Activated CD8-positive, alpha-beta memory T cell treated with anti-CD3 and anti-CD28 coated beads for 1 hour (primary cell): ENCODE measurements around the gene CA11.
"Not testable (repeated sequence)": the region's sequence is repeated elsewhere in the genome, so short reads cannot be mapped to it uniquely, and the experiment has no call there.

Experiments
- DNase-seq, 2 donors: peaks; one replicate each; pipeline ENCODE4 v3.0.0-alpha.2; 2020; ENCODE audit warnings: low read depth in 1 of 2; ENCODE audit errors: extremely low read depth in 1 of 2

Gene CA11

DNA sequence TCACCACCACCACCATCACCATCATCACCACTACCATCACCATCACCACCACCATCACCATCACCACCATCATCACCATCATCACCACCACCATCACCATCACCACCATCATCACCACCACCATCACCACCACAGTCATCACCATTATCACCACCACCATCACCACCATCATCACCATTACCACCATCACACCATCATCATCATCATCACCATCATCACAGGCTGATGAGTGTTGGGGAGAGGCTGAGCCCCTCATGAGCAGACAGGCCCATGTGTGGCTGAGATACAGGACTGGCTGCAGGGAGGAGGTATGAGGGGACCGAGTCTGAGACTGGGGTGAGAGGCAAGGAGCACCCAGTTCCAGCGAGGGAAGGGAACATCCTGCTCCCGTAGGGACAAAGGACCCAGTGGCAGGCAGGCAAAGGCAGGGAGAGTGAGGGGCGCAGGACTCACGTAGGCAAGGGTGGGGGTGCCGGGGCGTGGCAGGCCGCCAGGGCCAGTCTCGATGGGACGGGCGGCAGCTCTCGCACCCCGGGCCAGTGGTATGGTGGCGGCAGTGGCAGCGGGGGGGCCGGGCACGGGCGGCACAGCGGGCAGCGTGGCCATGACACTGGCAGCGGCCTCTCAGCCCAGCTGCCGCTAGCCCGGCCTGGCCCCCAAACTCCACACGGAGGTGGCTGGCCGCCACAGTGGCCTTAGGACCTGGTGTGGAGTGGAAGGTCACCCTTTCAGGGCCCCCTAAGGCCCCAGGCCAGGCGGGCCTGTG, 24.1 kb upstream of the CA11 start:
- no peak for DNase-seq

DNA sequence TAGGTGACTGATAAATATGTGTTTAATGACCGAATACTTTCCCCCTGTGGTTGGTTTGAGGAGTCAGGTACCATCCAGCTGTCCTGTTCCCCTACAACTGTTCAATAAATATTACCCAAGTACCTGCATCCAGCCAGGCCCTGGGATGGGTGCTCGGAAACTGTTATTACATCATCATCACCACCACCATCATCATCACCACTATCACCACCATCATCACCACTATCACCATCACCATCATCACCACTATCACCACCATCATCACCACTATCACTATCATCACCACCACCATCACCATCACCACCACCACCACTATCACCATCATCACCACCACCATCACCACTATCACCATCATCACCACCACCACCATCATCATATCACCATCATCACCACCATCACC, 22.8 kb upstream of the CA11 start:
- DNase-seq: no peak

DNA sequence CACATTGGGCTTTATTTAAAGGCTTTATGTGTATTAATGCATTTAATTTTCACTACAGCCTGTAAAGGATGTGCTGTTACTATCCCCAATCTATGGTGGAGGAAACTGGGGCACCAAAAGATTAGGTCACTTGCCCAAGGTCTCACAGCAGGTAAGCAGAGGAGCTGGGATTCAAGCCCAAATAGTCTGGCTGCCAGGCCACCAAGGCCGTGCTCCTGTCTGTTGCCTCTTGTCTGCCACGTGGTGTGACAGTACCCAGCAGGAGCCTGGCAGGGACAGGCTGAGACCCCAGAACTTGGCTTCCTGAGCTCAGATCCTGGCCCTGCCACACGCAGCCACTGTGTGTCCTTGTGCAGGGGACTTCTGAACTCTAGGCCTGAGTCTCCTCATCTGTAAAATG, 22.3 kb upstream of the CA11 start:
- DNase-seq: no peak

DNA sequence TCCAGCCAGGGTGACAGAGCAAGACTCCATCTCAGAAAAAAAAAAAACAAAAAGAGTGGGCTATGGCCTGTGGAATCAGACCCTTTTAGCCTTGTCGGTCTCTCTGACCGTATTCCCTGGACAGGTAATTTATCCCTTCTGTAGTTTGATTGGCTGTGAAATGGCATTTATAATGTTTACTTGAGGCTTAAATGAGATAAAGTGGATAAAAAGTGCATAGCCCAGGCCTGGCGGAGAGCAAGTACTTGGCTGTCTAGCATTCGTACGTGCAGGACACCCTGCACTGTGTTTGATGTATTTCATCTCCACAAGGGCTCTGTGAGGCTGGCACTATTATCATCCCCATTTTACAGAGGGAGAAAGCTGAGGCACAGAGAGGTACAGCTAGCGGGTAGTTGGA, 19.8 kb upstream of the CA11 start:
- DNase-seq: no peak

DNA sequence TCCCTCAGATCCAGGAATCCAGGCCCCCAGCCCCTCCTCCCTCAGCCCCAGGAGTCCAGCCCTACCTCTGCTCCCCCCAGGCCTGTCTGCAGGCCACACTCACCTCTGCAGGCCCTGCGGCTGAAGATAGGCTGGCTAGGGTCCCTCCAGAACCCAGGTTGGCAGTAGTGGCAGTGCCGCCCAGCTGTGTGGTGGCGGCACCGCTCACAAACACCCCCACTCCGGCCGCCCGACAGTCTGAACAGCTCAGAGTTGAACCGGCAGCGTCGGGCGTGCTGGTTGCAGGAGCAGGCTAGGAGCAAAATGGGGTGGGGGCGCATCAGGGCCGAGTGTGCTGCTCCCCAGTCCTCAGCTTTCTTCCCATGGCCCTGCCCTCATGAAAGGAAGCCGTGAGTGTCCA, 18.5 kb upstream of the CA11 start:
- DNase-seq: no peak

DNA sequence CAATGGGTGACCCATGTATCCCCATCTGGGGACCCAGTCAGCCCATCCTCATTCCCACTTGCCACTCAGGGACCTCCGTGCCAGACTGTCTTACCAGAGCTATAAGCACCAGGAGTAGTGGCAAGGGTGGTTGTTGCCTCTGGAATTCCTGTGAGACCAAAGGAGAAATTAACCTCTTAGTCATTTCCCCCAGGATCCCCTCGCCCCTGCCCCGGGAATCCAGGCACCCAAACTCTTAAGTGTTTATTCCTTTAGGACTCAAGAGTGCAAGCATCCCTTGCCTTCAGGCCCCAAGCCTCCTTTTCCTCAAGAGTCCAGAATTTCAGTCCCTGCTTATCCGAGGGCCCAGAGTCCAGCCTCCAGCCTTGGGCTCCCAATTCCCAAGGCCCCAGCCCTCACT, 17.7 kb upstream of the CA11 start:
- no peak for DNase-seq

DNA sequence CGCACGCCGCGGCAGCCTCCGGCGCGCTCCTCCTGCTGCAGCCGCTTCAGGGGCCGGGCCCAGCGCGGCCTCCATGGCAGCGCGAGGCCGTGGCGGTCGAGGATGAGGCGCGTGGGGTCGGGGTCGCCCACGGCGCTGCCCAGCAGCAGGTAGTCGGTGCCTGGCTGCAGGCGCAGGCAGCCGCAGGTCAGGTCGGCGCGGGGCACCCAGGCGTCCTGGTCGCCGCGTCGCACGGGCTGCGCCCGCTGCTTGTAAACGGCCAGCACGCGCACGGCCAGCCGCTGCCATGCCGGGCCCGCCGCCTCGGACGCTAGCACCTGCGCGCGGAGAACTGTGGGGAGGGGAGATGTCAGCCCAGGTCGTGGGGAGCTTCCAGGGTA, 15.7 kb upstream of the CA11 start:
- DNase-seq: no peak

DNA sequence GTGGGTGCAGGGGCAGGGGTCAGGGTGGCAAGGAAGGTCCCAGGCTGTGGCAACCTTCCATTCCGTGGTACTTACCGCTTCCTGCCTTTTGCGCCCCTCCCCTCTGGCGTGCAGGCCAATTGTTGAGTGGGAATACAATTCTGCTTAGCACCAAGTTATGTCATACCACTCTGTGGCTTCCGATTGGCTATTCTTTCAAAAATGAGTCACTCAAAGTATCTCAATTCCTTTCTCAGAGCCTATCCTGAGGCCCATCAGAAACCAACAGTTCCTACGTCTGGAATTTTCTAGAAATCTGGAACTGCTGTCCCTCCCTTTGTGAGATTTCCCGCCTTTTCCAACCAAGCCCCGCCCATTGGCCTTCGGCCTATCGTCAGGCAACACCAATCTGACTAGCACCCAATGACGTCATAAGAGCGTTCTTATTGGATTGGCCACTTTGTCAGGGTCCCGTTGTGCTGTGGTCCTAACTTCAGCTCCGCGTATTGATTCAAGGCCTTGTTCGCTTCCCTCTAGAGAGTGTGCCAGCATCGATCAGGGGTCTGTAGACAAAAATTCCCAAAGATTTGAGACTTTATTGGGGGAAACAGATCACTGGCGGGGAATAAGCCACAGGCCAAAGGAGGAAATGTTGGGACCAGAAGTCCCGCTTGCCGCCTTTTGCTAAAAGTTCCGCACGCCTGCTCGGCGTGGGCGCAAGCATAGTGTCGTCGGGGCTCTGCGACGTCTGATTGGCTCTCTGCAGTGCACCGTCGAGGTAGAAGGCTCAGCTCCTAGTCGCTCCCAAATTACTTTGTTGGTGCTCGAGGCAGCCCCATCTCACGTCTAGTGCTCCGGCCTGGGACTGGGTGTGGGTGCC, 15.1 kb upstream of the CA11 start:
- DNase-seq: peak; percentile 53 to 58

DNA sequence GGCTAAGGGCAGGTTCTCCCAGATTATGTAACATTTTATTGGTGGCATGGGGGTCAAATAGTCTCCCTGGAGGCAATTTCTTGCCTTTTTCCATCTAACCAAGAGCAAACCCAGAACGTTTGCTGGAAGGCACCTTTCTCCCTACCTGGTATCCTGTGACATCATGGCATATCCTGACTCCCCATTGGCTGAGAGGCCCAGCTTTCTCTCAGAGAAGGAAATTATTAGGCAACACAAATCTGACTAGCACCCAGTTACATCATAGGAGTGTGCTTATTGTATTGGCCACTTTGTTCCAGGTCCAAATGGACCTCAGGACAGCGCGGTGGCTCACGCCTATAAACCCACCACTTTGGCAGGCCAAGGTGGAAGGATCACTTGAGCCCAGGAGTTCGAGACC, 13.8 kb upstream of the CA11 start:
- no peak for DNase-seq

DNA sequence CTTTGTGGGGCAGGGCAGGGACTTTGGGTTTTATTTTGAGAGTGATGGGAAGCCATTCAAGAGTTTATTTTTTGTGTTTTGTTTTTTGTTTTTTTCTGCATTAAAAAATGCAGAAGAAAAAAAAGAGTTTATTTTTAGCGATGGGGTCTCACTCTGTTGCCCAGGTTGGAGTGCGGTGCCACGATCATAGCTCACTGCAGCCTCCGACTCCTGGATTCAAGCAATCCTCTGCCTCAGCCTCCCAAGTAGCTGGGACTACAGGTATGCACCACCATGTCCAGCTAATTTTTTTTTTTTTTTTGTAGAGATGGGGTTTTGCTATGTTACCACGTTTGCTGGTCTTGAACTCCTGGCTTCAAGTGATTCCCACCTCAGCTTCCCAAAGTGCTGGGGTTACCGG, 12.5 kb upstream of the CA11 start:
- no peak for DNase-seq

DNA sequence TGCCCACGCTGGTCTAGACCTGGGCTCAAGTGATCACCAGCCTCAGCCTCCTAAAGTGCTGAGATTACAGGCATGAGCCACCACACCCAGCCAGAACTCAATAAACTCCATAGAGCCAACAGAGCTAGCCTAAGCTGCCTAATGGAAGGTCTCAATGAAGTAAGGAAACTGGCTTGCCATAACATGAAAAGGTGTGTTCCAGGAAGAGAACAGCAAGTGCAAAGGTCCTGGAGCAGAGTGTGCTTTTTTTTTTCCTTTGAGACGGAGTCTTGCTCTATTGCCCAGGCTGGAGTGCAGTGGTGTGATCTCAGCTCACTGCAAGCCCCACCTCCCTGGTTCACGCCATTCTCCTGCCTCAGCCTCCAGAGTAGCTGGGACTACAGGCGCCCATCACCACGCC, 11.8 kb upstream of the CA11 start:
- not testable (repeated sequence) for DNase-seq

DNA sequence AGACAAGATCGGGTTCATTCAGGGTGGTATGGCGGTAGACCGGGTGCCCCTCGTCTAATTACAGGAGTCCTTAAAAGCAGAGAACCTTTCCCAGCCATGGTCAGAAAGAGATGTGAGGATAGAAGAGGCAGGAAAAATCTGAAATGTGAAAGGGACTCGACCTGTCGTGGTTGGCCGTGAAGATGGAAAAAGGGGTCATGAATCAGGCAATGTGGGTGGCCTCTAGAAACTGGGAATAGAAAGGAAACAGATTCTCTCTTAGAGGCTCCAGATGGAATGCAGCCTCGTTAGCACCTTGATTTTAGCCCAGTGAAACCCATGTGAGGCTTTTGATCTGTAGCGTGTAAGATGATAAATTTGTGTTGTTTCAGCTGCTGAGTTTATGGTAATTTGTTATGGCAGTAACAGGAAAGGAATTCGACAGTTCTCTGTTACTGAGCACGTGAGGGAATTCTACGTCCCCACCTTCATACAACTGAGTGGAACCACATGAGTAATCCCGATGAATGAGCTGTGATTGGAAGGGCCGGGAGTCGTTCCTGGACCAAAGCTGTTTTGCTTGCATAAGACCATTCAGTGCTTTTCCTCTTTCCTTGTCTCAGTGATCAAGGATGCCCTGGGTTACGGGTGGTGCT, 11.0 kb upstream of the CA11 start:
- no peak for DNase-seq

DNA sequence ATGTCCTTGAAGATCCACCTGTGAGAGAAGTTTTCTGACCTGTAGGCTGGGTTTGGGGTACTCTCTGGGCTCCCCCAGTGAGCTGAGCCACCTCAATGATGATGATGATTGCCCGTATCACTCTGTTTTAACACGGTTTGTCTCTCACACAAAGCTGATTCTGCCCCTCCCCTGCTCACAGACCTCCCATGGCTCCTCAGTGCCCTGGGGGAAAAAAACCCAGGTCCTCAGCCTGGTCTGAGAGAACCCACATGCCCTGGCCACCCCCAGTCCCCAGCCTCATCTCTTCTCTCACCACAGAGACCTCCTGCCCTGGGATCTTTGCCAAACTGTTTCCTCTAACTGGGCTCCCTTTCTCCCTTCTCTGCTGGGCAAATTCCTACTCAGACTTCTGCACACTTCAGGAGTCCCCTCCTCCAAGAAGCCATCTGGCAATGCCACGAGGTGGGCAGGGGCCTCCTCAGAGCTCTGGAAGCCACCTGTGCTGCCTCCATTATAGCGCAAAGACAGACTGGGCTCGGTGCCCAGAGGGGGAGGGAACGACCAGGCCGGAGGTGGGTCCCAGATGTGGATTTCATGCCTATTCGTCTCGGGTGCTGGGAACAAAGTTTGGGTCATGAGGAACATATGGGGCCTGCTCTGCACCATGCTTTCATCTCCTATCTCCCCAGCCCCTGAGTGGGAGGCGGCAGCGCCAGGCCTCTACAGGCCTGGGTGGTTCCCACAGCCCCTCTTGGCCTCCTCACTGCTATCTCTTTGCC, 8.5 kb upstream of the CA11 start:
- no peak for DNase-seq

DNA sequence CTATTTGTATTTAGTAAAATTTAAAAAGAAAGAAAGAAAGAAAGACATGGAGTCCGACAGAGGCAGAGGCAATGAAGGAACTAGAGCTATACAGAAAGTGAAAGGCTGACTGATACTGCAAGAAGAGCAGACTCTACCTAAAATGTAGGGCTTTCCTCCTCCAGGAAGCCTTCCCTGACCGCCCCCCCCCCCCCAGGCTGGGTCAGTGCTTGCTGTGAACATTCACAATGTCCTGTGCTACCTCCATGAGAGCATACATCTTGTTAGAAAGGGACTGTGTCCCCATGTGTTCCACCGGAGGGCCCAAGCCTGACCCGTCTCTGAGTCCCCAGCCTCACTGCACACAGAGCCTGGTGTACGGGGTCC, 5.7 kb upstream of the CA11 start:
- no peak for DNase-seq

DNA sequence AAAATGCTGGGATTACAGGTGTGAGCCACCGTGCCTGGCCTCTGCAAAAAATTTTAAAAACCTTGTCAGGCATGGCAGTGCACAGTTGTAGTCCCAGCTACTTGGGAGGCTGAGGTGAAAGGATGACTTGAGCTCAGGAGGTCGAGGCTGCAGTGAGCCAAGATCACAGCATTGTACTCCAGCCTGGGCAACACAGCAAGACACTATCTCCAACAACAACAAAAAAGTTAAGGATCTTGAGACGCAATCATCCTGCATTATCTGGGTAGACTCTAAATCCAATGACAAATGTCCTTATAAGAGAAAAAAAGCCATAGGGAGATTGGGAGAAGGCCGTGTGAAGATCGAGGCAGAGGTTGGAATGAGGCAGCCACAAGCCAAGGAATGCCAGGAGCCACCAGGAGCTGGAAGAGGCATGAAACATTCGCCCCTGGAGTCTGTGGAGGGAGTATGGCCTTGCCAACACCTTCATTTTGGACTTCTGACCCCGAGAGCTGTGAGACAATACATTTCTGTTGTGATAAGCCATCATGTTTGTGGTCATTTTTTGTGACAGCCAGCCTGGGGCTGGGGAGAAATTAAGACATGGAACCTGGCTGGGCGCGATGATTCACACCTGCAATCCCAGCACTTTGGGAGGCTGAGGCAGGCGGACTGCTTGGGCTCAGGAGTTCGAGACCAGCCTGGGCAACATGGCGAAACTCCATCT, 5.1 kb upstream of the CA11 start:
- DNase-seq: no peak

DNA sequence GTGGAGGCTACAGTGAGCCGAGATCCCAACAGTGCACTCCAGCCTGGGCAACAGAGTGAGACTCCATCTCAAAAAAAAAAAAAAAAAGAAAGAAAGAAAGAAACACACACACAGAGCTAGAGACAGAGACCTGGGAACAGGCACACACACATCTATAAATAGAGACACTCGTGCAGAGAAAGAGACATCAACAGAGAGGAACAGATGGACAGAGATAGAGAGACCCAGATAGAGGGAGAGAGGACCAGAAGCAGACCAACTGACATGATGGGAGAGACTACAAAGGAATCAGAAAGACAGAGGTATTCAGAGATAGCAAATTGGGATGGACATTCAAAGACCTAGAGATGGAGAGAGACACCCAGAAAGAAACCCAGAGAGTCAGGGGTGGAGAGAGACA, 2.1 kb upstream of the CA11 start:
- no peak for DNase-seq

DNA sequence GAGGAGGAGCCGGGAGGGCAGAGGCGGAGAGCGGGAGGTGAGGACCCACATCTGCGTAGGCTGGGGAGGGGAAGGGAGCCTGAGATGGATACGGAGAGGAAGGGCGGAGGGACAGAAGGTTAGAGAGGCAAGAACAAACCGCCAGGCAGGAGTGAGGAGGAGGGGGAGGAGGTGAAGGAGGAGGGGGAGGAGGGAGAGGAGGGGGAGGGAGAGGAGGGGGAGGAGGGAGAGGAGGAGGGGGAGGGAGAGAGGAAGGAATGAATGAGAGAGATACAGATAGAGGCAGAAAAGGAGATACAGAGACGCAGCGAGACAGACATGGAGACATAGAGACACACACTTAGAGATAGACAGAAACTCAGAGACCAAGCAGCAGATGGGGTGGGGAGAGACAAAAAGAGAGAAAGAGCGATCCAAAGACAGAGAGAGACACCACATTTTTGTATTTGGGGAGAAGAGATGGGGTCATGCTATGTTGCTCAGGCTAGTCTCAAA, 782 bp upstream of the CA11 start:
- DNase-seq: no peak

DNA sequence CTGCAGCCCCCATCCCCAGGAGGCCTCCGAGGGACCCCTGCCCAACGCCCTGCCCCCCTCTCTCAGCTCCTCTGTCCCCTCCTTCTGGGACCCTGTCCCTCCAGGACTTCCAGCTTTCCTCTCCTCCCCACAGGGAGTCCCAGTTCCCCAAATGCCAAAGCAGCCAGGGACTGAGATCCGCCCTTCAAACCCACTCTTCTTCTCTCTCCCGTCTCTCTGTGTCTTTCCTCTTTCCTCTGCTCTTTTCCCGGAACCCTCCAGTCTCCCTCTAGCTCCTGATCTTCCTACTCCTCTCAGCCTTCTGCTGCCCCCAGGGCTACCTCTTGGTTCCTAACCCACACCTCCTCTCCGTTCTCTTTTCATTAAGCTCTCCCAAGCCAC, 377 bp downstream of the CA11 start:
- DNase-seq: no peak

DNA sequence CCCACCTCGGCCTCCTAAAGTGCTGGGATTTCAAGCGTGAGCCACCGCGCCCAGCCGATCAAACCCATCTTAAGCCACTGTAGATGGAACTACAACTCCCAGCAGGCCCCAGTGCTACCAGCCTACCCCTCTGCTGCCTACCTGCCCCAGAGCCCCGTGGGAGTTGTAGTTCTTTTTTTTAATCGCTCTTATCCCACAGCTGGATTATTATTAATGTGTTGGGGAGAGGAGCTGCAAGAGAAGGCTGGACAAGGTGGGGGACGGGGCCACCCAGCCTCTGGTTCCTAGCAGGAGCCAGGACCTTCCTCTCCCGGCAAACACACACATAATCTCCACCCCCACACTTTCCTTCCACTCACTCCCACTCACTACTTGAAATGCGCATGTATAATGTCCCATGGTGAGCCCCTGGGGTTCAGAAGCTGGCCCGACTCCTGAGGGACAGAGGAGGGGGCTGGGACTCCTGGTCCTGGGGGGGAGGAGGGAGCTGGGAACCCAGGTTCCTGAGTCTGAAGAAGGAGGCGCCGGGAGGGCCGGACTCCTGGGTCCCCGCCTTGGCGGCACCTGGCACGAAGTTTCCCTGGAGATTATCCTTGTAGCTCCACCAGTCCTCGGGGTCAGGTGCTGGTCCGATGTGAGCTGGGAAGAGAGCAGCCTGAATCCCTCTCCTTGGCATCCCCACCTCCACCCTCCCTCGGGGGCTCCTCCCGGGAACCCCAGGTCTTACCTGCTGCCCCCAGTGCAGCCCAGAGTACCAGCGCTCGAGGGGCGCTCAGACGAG, 958 bp downstream of the CA11 start:
- peak; percentile 46 to 52 for DNase-seq

DNA sequence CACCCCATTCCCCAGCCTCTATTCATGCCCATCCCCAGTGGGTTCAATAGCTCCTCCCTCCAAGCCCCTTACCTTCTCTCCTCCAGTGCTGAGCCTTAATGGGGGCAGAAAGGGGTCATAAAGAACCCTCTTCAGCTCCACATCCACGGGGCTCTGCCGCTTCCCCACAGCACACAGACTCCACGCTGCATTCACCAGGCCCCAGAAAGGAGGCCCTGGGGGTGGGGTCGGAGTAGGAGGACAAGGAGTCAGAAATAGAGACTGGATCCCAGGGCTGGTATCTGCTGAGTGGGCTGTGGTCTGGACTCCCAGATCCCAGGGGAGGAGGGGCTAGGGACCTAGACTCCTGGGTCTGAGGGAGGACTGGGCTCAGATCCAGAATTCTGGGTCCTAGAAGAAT, 1.6 kb downstream of the CA11 start:
- no peak for DNase-seq
